HFF-Myc (cell line): Measurements from ENCODE around the gene RBP5.

Source experiments
- DNase-seq: peaks from one replicate; pipeline ENCODE4 v3.0.0-alpha.2; 2011; ENCODE audit warnings: low read depth; ENCODE audit errors: extremely low read depth
- H3K4me3 ChIP-seq: replicated peaks from 2 replicates; pipeline ENCODE4 v1.5.1; 2011; ENCODE audit warnings: low read depth, mild to moderate bottlenecking, control low read depth, low read length
- CTCF ChIP-seq: IDR thresholded peaks from 2 replicates; pipeline ENCODE4 v1.5.1; 2012; ENCODE audit warnings: mild to moderate bottlenecking, low read depth, low read length, control low read depth; ENCODE audit errors: missing control alignments

The RBP5 gene

GRCh38 chr12:7099290-7099996 is 29.2 kb downstream of the RBP5 start:
- TF ChIP-seq CTCF: no peak
- DNase-seq: no peak
- H3K4me3 ChIP-seq: no peak overlapping the region

DNA sequence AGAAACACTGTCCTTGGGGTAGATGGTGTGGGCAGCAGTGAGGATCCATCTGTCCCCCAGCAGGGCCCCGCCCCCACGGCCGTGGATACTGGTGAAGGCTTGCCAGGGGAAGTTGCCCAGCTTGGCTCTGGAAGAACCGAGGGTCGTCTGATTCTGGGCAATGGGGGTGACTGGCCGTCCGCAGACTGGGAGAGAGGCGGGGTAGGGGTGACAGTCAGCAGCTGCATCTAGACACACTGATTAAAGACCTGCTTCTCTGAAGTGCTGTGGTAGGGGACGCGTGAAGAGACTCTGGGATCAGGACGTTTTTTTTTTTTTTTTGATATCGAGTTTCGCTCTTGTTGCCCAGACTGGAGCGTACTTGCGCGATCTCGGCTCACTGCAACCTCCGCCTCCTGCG is 31.7 kb downstream of the RBP5 start:
- DNase-seq: no peak

GRCh38 chr12:7096006-7096932 is 32.4 kb downstream of the RBP5 start:
- DNase-seq: no peak
- H3K4me3 ChIP-seq: no peak overlapping the region
- TF ChIP-seq CTCF: no peak

More for the DNA sequence above, 31.7 kb downstream of the RBP5 start:
- H3K4me3 ChIP-seq: no peak overlapping the region
- TF ChIP-seq CTCF: no peak

GRCh38 chr12:7093892-7094291 is 34.8 kb downstream of the RBP5 start:
- no peak for DNase-seq
- H3K4me3 ChIP-seq: no peak overlapping the region
- no peak for TF ChIP-seq CTCF

- DNase-seq: no peak
- no peak overlapping the region for H3K4me3 ChIP-seq
- TF ChIP-seq CTCF: no peak
These were observed 35.2 kb downstream of the RBP5 start for GRCh38 chr12:7093486-7093885.

DNA sequence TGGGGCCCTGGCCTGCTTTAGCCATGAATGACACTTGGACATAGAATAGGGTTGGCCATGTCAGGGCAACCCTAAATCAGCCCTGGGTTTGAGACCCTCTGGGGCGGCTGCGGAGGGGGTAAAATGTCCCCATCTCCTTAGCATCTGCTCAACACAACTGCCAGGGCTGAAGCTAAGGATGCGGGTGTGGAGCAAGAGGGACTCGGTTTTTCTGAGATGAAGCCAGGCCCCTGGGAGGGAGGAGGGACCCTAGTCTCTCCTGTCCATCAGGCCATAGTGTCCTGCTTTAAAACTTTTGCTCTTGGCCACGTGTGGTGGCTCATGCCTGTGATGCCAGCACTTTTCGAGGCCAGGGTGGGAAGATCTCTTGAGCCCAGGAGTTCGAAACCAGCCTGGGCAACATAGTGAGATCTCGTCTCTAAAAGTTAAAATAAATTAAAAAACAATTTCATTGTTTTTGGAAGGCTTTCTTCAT is 35.7 kb downstream of the RBP5 start:
- no peak for TF ChIP-seq CTCF
- DNase-seq: no peak
- H3K4me3 ChIP-seq: no peak overlapping the region
